Measurements from ENCODE around the gene PRR20G. TPM values are rescaled to one million over a fixed set of nuclear protein-coding genes. Genes with fewer than 3 reads are reported as not detected.

Gene PRR20G
- total and polyA plus RNA-seq, 2 of the 8 experiments (the other 6 are each of a cell fraction or from before 2014, with no cell fraction given), result 0.24 TPM; not detected in 1

GRCh38 chr3:127235706-127236105 is 52.1 kb downstream of the PRR20G start (continued):
- TF ChIP-seq SIN3A (conservative IDR thresholded peaks at IDR 0.05 in 1 of 2, IDR thresholded peaks at IDR 0.05 in 1 of 2; ENCODE audit: low read depth in 1 of 2, low read length in 2 of 2) (no peak), EP300 (IDR thresholded peaks at IDR 0.05; ENCODE audit: borderline replicate concordance in 1 of 2, low read depth in 2 of 2, low read length in 2 of 2) (no peak), PHF8 (conservative IDR thresholded peaks at IDR 0.05; ENCODE audit: low read depth, low read length) (no peak)
